HG02840 (cell line): ENCODE data around the gene RBM42.

ENCODE experiments used
- ATAC-seq: cut with Tn5 transposase; IDR thresholded peaks from one replicate; pipeline ENCODE4 v1.9.1; 2021; ENCODE audit warnings: mild to moderate bottlenecking, moderate library complexity, moderate number of reproducible peaks; ENCODE audit not compliant: unreplicated experiment, low FRiP score

Gene RBM42

DNA sequence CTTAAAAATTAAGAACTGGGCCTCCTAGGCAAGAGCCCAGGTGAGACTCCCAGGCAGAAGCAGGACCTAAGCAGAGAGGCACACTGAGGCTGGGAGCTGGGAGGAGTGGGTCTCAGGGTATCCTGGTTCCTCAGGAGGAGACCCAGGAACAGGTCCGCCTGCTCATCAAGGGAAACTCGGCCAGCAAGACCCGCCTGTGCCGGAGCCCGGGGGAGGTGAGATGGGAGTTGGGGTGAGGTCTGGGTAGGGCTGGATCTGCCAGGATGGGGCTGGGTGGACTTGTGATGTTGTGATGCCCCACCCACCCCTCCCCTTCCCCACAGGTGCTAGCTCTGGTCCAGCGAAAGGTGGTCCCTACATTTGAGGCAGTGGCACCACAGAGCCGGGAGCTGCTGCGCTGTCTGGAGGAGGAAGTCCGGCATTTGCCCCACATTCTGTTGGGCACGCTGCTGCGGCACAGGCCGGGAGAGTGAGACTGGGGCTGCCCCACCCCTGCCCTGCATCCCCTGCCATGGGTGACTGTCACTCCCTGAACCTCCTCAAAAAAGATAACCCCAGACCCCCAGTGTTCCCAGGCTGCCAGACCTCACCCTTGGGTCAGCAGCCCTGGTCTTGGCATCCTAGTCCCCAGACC is 9.4 kb upstream of the RBM42 start:
- no peak for ATAC-seq

DNA sequence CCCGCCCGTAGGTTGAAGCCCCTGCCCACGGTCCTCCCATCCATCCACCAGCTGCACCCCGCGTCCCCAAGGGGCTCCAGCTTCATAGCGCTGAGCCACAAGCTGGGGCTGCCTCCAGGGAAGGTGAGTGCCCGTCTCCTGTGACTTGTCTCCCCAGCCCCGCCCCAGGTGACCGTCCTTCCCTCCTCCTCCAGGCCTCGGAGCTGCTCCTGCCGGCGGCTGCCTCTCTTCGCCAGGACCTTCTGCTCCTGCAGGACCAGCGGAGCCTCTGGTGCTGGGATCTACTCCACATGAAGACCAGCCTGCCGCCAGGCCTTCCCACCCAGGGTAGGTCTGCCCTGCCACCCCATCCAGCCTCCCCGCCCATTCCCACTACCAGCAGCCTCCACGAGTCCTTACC is 8.8 kb upstream of the RBM42 start:
- no peak for ATAC-seq

DNA sequence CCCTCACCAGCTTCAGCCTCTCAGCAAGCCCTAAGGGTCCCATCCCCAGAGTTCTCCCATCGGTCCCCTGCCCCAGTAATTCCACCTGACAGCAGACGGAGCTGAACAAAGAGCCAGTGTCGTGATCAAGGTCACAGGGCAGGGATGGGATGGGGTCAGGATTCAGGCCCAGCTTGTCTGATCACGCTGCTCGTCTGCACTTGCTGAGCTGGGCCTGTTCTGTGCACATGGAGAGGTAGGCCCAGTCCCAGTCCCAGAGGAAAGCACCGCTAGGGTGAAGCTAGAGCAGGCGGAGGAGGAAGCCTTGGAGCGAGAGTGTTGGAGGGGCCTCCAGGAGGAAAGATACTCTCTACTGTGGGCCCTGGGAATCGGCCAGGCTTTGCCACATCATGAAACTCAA is 7.1 kb upstream of the RBM42 start:
- ATAC-seq = no peak

DNA sequence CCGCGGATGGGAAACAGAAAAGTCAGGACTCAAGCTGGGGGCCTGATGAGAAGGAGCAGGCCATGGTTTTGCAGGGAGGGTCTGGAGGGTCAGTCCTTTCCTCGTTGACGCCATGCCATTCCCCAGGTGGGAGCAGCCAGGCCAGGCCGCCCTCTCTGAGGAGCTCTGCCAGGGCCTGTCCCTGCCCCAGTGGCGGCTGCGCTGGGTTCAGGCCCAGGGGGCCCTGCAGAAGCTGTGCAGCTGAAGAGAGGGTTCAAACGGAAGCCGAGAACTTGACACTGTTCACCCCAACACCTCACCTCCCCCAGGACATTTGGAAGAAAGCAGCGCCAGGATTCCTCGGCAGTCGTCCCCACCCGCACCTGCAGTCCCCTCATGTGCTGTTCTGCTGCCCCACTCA is 6.1 kb upstream of the RBM42 start:
- no peak for ATAC-seq

DNA sequence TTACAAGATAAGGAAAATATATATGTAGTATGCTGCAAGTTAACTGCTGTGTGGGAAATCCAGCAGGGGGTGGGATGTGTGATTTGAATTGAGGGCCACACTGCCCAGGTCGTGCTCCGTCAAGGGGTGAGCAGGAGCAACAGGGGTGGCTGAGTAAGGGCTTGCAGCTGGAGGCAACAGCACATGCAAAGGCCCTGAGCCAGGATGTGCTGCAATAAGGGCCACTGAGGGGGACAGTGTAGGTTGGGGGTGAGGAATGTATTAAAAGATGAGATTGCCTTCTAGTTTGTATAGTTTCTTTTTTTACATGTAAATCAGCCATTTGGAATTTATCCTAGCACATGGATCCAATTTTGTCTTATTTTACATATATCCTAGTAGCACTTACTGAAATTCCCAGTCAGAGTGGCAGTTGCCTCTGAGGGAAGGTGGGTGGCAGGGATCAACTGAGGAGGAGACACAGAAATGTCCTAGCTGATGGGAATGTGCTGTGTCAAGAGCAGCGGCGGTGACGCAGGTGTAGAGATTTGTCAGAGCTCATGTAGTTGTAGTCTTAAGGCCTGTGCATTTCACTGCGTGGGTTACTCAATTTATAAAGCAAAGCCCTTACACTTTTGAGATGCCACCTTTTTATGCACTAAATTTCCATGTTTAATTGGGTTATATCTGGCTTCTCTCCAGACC is 5.4 kb upstream of the RBM42 start:
- ATAC-seq = no peak

DNA sequence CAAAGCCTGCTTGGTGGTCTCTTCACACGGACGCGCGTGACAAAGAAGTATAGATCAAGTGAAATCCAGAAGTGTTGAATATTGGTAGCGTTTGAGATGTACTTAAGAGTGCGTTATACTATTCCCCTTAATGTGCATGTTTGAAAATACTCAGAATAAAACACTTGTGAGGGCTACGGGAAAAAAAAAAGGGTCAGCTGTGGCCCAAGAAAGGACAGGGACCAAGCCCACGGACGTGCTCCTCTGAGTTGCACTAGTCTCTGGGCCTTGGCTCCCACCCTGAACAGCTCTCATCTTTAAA is 622 bp upstream of the RBM42 start:
- no peak for ATAC-seq

DNA sequence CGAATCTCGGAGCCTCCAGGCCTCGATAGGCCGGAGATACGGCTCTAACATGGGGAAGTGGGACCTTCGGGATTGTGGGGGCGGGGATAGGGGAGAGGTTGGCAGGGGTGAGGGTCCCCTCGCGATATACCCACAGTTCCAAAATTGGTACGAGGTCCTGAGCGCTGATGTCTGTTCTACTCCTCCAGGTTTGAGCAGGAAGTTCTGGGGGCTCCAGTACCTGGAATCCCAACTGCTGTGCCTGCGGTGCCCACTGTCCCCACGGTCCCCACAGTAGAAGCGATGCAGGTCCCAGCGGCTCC is 447 bp downstream of the RBM42 start:
- ATAC-seq = peak; percentile 9

DNA sequence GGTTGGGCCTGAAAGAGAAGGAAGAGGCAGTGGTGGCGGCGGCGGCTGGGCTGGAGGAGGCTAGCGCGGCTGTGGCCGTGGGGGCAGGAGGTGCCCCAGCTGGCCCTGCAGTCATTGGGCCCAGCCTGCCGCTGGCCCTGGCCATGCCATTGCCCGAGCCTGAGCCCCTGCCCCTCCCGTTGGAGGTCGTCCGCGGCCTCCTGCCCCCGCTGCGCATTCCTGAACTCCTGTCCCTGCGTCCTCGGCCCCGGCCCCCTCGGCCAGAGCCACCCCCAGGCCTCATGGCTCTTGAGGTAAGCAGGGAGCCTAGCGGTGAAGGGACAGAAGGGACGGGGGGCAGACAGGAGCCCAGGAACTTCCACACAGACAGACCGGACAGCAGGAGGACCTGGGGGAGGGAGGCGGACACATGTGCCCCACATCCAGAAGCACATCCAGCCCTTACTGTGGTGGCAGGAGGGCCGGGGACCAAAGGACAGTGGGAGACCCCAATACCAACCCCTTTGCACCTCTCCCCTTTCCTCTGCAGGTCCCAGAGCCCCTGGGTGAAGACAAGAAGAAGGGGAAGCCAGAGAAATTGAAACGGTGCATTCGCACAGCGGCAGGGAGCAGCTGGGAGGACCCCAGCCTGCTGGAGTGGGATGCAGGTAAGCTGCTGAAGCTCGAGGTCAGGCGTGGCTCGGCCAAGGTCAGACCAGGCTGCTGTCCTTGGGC is 5.0 kb downstream of the RBM42 start:
- no peak for ATAC-seq

DNA sequence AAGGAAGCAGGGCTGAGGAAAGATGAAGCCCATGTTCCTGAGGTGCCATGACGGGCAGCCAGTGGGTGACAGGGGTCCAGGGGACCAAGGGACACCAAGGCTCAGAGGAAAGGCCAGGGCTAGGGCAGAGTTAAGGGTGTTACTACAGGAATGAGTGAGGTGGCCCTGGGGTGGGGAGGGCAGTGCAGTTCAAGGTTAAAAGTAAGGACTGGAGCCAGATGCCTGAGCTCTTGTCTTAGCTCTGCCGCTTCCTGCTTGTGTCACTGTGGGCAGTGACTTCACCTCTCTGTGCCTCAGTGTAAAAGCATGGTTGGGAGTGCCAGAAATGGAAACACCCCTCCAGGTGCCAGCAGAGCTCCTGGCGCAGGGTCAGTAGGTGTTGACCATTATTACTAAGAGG is 7.8 kb downstream of the RBM42 start:
- ATAC-seq = no peak

DNA sequence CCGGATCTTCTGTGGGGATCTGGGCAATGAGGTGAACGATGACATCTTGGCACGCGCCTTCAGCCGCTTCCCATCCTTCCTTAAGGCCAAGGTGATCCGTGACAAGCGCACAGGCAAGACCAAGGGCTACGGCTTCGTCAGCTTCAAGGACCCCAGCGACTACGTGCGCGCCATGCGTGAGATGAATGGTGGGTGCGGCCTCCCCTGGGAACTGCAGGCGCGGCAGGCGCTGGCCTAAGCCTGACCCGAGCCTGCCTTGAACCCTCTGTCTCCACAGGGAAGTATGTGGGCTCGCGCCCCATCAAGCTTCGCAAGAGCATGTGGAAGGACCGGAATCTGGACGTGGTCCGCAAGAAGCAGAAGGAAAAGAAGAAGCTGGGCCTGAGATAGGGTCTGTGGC is 8.3 kb downstream of the RBM42 start:
- ATAC-seq = no peak

DNA sequence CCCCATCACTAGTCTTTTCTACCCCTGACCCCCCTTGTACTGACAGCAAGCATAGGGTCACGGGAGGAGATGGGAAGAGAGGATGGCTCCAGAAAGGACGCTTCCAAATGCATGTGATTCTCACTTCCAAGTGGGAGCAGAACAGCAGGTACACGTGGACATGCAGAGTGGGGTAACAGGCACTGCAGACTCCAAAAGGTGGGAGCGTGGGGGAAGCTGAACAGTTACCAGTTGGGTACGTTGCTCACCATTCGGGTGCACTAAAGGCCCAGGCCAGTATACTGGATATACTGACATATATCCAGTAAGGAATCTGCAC is 10.4 kb downstream of the RBM42 start:
- no peak for ATAC-seq

DNA sequence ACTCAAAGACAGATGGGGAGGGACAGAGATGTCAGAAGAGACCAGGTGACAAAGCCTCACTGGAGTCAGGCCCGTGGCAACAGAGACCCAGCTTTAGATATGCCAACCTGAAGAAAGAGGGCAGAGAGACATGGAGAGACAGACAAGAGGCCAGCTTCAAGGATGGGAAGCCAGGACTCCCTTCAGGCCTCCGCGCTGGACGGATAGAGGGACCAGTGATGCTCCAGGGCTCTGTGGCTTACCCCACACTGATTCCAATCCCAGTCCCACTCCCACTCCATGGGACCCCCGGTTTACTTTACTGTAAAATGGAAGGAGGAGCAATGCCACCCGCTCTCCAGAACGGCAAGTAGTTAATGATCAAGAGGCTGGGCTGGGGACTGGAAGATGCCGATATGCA is 11.0 kb downstream of the RBM42 start:
- ATAC-seq = no peak

DNA sequence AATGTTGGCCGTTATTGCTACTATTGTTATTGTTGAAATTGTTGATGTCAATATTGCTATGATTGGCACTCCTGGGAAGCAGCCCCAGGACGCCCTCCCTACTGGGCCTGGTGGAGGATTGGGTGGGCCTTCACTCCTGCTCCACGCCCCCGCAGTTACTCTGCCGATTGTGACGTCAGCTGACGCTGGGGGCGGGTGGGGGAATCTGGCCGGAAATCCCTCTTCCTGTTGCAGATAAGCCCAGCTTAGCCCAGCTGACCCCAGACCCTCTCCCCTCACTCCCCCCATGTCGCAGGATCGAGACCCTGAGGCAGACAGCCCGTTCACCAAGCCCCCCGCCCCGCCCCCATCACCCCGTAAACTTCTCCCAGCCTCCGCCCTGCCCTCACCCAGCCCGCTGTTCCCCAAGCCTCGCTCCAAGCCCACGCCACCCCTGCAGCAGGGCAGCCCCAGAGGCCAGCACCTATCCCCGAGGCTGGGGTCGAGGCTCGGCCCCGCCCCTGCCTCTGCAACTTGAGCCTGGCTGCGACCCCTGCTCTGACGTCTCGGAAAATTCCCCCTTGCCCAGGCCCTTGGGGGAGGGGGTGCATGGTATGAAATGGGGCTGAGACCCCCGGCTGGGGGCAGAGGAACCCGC is 12.8 kb downstream of the RBM42 start, which contains the start of gene ETV2:
TSS of gene ETV2 (plus strand) at position 231 of the 637 bp plus-strand sequence. CDS start 716 bp downstream, outside the sequence.
- no peak for ATAC-seq

DNA sequence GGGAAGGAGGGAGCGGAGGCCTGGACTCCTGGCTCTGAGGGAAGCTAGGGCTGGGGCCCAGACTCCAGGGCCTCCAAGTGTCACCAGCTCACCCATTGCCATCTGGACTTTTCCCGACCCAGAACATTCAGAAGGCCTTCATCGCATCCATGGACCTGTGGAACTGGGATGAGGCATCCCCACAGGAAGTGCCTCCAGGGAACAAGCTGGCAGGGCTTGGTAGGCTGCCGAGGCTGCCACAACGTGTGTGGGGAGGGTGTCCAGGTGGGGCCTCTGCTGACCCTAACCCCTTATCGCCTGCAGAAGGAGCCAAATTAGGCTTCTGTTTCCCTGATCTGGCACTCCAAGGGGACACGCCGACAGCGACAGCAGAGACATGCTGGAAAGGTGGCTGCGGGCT is 13.5 kb downstream of the RBM42 start:
- ATAC-seq = no peak

DNA sequence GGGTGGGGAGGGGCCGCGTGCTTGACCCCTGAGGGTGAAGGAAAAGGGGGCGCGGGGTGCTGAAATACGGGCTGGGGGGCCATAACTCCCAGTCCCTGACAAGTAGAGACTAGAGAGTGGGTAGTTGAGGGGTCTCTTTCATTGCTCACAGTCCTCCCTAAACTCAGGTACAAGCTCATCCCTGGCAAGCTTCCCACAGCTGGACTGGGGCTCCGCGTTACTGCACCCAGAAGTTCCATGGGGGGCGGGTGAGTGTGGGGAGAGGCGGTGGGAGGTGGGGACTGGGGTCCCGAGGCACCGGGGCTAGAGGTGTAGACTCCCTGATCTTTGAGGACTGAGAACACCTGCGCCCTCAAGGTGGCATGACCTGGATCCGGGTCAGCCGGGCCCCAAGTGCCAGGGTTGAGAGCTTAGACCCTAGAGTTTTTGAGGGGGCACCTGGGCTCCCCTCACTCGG is 14.0 kb downstream of the RBM42 start:
- ATAC-seq = no peak

DNA sequence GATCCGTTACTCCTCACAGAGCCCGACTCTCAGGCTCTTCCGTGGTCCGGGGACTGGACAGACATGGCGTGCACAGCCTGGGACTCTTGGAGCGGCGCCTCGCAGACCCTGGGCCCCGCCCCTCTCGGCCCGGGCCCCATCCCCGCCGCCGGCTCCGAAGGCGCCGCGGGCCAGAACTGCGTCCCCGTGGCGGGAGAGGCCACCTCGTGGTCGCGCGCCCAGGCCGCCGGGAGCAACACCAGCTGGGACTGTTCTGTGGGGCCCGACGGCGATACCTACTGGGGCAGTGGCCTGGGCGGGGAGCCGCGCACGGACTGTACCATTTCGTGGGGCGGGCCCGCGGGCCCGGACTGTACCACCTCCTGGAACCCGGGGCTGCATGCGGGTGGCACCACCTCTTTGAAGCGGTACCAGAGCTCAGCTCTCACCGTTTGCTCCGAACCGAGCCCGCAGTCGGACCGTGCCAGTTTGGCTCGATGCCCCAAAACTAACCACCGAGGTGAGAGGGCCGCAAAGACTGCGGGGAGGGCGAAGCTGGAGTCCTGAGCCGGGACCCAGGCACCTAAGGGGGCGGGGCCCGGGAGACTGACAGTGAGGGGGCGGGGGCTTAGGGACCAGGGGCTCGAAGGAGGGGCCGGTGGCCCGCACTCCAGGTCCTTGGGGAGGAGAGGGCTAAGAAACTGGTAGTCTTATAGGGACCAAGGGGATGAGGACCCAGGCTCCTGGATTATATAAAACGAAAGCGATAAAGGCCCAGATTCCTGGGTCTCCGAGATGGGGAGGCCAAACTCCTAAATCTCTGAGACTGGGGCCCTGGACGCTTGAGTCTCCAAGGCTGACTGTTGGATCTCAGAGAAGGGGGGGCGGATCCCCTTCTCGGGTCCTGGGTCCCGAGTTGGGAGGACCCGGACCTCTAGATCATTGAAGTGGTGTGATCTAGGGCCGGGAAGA is 14.7 kb downstream of the RBM42 start:
- peak; percentile 45 for ATAC-seq

DNA sequence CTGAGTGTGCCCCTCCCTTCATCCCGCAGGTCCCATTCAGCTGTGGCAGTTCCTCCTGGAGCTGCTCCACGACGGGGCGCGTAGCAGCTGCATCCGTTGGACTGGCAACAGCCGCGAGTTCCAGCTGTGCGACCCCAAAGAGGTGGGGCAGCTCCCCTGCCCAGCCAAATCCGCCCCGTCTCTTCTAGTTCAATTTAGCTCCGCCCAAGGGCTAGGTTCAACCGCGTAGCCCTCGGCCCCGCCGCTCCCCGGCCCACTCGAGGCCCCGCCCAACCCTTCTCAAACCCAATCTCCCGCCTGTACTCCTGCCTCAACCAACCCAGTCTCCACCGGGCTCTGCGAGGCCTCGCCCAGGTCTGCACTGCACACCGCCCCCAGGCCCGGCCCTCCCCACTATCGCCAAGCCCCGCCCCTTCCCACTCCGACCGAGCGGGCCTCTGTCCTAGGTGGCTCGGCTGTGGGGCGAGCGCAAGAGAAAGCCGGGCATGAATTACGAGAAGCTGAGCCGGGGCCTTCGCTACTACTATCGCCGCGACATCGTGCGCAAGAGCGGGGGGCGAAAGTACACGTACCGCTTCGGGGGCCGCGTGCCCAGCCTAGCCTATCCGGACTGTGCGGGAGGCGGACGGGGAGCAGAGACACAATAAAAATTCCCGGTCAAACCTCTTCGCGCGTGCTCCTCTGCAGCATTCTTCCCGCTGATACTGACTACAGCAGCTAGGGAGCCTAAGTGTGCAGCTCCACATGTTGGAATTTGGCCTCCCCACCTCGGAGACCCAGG is 15.6 kb downstream of the RBM42 start:
- peak; percentile 55 for ATAC-seq

DNA sequence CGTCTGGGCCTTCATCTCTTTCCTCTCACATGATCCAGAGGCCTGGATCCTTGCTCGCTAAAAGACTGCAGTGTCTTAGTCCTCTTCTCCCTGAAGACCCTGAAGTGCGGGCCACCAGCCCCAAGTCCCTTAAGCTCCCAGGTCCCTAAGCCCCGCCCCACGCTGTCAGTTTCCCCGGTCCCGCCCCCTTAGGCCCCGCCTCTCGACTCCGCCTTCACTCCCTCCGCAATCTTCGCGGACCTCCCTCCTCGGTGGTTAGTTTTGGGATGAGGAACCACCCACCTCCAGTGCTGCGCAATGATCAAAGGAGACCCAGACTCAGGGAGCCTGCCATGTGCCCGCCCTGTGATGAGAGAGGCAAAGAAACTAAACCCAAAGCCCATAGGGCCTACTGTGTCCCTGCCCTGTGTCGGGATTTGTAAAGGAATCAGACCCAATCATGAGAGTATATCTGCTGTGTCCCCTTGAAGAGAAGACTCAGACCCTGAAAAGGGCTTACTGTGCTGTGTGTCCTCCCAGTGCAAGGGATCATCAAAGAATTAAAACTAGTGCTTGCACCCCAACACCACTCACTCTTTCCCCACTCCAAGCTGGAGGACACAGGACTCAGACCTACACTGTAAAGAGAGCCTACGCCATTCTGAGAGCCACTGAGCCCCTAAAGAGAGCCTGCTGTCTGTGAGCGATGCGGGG is 16.3 kb downstream of the RBM42 start:
- no peak for ATAC-seq
